NCI-H748 treated with DMSO at 0.1 percent for 48 hours (cell line): ENCODE data around the gene DBET.
"Not testable (repeated sequence)": the region's sequence is repeated elsewhere in the genome, so short reads cannot be mapped to it uniquely, and the experiment has no call there.

Experiments used
- DNase-seq: peaks from one replicate; lab custom pipeline; 2025; lab: John Stamatoyannopoulos, UW

DBET gene

DNA sequence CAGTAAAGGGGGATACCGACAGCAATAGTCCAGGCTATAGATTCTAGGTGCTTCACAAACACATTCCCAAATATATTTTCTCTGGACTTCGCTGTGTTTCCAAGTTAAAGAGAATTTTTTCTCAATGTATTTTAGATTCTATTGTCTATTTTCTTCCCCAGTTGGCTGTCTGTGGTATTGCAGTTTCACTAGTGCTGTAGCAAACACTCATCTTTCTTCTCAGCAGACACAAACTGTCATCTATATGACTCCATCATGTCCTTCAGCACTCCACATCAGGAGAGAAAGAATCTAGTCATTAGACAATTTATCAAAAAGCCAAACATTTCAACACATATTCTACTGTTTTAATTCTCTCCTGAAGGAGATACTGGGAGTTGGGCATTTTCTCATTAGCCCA lies at the start of gene DBET:
Gene DBET (plus strand): TSS at position 161 of the 400 bp plus-strand sequence.
- not testable (repeated sequence) for DNase-seq

DNA sequence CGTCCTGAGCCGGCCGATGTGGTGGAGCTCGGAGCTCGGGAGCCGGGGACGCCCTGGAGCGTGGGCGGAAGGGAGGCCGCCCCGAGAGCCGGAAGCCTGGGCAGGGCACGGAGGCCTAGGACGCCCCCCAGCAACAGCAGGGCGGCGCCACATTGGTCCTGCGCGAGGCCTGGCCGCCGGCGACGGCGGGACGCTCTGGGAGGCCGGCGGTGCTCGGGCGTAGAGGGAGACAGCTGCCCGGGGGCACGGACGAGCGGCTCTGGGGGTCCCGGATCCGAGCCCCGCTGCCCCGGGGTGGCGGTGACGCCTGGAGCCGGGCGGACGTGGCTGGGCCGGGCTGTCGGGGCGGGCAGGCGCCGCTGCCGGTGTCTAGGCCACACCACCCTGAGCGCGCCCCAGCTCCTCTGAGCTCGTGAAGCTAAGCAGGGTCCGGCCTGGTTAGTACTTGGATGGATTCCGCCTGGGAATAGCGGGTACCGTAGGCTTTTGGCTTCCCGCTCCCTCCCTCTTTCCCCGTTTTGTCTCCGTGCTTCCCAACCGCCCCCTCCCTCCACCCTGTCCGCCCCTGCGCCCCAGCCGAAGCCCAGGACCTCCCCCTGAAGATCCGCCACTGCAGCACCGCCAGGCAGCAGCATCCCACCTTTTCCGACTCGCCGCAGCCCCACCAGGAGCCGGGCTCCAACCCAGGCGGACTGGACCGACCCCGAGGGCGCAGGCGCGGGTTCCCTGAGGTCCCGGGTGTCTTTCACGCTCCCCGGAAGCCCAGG lies 49.3 kb upstream of the DBET start:
- no peak for DNase-seq

DNA sequence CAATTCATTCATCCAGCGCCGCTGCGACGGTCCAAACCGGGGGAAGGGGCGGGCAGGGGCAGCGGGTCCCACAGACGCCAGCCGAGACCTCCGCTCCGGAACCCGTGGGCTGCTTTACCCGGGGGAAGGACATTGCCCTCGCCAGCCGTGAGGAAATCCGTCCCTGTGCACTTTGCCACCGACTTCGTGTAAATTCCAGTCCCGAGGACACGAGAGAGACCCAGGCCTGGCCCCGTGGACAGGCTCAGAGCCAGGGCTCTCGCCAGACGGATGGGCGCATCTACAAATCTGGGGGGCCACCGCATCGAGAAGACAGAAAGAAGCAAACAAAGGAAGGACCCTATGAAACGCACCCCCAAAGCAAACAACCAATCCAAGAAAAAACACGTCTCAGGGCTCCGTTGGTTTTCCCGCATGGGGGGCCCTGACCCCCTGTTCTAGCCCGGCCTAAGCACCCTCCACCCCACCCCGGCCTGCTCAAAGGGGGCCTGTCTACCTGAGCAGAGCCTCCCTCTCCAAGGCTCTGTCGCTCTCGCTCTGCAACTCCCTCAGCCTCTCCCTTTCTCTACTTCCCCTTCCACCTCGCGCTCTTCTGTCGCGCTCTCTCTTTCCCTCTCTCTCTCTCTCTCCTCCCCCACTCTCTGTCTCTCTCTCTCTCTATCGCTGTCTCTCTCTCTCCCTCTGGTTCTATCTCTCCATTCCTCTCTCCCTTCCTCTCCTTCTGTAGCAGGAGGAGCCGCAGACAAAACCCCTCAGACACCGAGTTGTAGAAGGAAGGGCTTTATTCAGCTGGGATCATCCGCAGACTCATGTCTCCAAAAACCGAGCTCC lies 48.5 kb upstream of the DBET start:
- DNase-seq: no peak

DNA sequence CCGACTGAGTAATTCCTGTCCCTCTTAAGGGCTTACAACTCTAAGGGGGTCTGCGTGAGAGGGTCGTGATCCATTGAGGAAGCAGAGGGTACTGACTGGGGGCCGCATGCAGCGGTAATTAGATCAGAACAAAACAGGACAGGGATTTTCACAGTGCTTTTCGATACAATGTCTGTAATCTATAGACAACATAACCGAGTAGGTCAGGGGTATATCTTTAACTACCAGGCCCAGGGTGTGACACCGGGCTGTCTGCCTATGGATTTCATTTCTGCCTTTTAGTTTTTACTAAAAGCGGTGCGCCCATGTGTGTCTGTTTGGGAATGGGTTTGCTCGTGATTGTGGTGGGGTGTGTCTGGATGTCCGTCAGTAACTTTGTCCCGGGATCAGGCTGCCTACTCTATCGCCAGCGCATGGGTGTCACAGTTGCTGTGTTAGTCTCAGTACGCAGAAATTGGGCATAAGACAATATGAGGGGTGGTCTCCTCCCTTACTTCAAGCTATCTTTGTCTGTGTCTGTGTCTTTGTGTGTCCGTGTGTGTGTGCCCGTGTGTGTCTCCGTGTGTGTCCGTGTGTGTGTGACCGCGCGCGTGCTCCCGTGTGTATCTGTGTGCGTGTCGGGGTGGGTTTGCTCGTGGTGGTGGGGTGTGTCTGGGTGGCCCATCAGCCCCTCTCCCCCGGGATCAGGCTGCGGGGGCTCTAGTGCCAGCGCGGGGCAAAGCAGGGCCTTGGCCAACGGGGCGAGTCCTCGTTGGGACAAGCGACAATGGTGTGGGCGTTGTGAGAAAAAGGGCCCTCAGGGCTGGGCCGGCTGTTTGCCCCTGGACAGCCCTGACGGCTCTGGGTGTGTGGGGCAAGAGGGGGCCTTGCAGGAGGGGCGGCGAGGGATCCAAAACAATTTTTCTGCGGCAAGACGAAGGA lies 47.7 kb upstream of the DBET start:
- DNase-seq: no peak

DNA sequence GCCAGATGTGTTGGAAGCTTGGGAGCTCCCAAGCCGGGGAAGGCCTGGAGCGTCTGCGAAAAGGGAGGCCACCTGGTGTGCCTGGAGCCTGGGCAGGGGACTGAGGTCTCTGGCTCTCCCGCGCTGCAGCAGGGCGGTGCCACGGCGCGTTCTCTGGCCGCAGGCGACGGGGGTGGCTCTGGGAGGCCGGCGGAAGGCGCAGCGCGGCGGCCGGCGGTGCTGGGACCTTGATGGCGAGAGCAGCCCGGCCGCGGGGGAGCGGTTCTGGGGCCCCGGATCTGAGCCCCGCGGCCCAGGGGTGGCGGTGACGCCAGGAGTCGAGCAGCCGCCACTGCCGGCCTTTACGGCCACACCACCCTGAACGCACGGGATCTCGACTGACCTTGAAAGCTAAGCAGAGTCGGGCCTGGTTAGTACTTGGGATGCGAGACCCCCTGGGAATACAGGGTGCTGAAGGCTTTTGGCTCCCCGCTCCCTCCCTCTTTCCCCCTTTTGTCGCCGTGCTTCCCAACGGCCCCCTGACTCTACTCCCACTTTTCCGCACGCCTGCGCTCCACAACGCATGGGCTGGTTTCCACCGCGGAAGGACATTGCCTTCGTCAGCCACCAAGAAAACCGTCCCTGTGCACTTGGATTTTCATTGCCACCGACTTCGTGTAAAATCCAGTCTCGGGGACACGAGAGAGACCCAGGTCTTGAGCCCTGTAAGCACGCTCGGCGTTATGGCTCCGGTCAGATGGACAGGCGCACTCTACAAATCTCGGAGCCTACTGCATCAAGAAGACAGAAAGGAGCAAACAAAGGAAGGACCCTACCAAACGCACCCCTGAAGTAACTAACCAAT lies 46.7 kb upstream of the DBET start:
- no peak for DNase-seq

DNA sequence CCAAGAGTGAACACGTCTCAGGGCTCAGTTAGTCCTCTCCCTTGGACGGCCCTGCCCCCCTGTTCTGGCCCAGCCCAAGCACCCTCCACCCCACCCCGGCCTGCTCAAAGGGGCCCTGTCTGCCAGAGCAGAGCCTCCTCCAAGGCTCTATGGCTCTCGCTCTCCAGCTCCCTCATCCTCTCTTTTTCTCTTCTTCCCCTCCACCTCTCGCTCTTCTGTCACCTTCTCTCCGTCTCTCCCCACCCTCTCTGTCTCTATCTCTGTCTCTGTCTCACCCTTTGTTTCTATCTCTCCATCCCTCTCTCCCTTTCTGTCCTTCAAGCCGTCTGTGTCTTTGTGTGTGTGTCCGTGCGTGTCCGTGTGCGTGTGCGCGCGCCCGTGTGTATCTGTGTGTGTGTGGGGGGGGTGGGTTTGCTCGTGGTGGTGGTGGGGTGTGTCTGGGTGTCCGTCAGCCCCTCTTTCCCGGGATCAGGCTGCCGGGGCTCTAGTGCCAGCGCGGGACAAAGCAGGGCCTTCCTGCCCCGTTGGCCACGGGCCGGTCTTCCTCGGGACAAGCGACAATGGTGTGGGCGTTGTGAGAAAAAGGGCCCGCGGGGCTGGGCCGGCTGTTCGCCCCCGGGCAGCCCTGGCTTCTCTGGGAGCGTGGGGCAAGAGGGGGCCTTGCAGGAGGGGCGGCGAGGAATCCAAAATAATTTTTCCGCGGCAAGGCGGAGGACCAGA lies 45.9 kb upstream of the DBET start:
- no peak for DNase-seq

DNA sequence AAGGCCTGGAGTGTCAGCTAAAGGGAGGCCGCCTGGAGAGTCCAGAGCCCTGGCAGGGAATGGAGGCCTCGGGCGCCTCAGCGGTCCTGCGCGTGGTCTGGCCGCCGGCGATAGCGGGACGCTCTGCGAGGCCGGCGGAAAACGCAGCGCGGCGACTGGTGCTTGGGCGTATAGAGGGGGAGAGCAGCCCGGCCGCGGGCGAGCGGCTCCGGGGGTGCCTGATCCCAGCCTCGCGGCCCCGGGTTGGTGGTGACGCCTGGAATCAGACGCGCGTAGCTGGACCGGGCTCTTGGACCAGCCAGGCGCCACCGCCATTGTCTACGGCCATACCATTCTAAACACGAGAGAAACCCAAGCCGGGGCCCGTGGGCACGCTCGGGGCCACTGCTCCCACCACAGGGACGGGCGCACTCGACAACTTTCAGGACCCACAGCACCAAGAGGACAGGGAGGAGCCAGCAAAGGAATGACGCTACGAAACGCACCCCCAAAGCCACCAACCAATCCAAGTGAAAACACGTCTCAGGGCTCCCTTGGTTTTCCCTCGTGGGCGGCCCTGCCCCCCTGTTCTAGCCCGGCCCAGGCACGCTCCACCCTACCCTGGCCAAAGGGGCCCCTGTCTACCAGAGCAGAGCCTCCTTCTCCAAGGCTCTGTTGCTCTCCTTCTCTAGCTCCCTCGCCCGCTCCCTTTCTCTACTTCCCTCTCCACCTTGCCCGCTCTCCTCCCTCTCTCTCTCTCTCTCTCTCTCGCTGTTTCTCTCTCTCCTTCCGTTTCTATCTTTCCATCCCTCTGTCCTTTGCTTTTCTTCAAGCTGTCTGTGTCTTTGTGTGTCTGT lies 45.1 kb upstream of the DBET start:
- DNase-seq: no peak

DNA sequence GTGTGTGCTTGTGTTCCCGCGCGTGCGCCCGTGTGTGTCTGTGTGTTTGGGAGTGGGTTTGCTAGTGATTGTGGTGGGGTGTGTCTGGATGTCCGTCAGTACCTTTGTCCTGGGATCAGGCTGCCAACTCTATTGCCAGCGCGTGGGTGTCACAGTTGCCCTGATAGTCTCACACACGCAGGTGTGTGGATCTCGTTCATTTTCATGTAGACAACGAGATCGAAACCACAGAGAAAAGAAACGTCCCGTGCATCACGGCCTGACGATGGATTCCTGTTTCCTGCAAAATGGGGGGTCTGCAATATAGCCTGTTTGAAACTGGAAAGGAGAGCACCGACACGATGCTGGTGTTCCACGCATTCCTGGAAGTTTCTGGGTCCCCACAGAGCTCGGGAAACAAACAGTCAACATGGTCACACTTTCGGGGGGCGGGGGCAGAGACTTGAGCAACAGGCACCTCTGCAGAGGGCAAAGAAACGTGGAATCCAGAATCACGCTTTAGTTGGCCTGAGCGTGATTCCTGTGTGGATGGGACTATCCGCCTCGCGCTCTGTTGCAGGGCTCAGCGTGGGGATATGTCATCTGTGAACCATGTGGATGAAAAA lies 44.3 kb upstream of the DBET start:
- DNase-seq: not testable (repeated sequence)

DNA sequence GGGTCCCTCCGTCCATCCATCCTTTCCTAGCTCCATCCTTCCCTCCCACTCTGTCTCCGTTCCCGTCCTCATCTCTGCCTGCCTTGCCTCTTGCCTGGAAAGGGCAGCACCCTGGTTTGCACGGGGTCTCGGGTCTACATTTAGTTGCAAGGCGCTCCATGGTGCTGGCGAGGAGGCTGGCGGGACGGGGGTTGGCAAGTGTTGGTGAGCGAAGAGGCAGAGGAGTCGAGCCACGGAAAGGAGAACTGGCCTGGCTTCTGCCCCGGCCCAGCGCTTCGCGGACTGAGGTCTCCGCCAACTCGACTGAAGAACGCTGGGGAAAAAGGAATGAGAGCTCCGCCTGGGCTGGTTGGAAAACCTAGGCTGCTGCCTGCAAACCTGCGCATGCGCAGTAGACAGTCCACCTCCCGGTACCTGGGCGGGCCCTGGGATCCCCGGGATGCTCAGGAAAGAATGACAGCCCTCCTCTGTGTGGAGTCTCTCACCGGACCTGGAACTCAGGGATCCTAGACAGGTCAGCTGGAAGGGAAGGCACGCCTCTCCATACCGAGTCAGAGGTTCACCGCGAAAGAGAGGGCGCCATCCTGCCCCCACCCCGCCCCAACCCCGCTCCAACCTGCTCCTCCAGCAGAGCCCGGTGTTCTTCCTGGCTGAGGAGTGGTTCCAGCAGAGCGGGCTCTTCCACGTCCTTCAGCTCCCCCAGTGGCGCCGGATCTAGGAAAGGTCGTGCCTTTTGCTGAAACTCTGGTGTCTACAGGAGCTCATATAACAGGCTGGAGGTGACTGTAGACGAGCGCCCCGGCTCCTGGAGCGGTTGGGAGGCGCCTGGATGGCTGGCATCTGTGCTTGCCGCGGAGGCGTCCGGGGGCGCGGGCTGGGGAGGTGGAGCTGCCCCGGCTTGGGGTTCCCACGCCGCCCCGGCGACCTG lies 43.2 kb upstream of the DBET start:
- DNase-seq: no peak

DNA sequence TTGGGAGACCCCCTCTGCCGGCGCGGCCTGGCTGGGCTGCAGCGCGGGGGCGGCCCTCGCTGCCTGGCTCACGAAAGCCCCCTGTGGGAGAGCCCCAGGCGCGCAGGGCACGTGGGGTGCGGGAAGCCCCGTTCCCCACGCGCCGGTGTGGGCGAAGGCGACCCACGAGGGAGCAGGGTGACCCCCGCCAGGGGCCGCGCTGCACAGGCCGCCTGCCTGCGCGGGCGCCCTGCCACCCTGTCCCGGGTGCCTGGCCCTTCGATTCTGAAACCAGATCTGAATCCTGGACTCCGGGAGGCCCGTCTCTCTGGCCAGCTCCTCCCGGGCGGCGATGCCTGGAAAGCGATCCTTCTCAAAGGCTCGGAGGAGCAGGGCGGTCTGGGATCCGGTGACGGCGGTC lies 42.3 kb upstream of the DBET start:
- DNase-seq: not testable (repeated sequence)

DNA sequence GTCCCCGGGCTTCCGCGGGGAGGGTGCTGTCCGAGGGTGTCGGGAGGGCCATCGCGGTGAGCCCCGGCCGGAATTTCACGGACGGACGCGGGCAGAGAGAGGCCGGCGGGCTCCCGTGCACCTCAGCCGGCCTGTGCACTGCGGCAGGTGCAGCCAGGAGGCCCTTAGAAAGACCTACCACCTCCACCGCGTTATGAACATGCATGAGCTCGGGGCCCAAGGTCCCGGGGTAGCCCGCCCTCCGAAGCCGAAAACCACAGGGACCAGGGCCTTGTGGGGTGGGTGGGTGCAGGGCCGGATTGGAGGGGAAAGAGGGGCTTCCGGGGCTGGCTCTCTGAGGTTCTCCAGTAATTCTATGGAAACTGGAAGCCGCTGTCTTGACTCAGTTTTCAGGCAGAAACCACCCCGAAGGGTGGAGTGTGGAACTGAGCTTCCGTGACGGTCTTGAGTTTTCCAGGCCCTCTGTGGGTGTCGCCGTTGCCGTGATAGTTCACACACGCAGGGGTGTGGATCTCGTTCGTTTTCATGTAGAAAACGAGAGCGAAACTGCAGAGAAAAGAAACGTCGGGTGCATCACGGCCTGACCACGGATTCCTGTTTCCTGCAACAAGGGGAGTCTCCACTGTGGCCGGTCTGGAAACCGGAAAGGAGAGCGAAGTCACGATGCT lies 41.6 kb upstream of the DBET start:
- DNase-seq: not testable (repeated sequence)

DNA sequence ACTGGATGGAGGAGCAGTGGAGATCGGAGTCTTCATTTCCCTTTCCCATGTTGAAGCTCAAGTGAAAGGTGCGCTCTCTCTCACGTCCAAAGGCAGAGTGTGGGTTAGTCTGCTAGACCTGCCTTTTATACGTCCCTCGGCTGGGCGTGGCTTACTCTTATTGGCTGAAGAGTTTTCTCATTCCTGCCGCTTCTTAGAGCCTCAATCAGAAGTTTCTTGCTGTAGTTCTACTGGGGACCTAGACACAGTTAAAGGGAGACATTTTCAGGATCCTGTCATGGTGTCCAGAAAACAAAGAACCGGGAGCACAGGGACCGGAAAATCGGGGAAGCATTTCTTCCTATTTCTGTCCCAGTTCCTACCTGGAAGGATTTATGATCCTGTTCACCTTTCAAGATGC lies 37.1 kb upstream of the DBET start, which contains the start of gene FRG2:
Gene FRG2 (minus strand): TSS at position 101 of the 400 bp plus-strand sequence. CDS start 52 bp downstream, at position 49.
- not testable (repeated sequence) for DNase-seq

DNA sequence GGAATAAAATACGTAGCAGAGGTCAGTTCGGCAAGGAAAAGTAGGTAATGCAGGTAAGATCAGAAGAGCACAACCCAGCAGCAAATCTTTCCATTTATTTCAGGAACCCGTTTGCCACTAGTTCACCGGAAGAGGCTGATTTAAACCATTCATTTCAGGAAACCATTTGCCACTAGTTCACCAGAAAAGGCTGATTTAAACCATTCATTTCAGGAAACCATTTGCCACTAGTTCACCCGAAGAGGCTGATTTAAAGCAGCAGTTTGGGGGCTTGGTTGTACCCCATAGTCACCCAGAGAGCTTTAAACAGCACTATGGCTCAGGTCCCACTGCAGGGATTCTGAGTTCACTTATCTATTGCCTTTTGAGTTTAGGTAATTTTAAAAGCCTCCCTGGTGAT lies 33.0 kb upstream of the DBET start:
- not testable (repeated sequence) for DNase-seq

DNA sequence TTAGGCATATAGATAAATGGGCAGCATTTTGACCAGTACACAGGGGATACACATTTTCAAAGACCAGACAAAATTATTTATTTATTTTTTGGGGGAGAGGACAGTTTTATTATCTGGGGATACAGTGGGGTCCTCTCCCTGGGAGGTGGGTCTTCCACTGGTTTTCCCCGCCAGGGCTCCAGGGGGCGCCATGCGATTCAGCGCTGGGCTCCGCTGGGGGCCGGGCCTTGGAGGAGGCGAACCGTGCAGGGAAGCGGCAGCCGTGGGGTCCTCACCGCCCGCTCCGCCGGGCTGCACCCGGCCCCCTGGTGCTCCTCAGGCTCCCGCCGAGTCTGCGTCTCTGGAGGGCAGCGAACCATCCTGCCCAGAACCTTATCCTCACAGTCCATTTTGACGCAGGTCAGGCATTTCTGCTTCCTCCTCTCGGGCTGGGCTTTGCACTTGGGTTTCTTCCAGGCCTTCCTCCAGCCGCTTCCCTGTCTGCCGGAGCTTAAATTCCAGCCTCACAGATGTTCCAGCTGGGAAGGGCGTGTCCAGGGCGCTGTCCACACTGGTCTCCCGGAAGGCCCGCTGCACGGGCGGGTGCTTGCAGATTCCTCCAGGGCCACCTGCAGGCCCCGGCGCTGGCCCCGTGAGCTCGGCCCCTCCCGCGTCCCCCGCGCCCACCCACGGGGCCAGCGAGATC lies 26.5 kb upstream of the DBET start:
- DNase-seq: not testable (repeated sequence)

DNA sequence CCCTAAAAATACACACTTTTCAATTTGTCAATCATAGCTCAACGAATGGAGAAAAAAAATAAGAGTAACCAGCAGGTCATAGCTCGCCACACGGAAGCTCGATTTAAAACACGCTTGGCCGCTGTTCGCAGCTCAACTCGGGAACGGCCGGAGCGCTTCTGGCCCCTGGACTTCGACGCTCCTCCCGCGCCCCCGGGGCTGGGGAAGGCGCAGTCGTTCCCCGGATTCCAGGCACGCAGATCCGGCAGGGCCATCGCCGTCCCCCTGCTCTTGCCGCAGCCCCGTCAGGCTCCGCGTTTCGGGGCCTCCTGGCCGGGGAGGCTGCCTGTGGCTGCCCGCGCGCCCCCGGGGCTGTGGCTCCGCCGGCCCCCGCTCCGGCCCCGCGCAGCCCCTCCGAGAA lies 23.4 kb upstream of the DBET start:
- not testable (repeated sequence) for DNase-seq

DNA sequence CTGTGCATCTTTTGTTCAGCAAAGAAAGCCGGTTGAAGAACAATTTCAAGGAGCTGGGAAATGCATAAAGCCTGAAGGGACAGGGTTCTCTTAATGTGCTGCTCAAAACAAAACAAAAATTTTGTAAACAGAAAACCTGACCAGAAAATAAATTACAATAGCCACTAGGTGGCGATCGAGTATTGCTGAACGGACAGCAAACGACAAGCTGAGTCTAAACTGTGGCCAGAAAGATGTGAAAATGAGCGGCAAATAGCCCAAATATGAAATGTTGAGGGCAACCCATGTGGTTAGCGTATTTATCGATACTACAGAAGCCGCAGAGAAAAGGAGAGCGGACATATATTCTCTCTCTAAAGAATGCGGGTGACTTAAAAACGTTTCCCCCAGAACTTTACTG lies 16.7 kb upstream of the DBET start:
- DNase-seq: not testable (repeated sequence)
